Neural cell (in vitro differentiated cells): Measurements from ENCODE around the gene SYNJ1.

Source experiments
- CTCF ChIP-seq: fragments of 450-650 bp; IDR thresholded peaks from 2 replicates; pipeline ENCODE4 v1.5.1; 2014; ENCODE audit warnings: antibody characterized with exemption, mild to moderate bottlenecking, moderate library complexity; ENCODE audit not compliant: poor library complexity, severe bottlenecking
- EP300 ChIP-seq: fragments of 450-650 bp; conservative IDR thresholded peaks from 2 replicates; pipeline ENCODE4 v1.6.1; 2014; ENCODE audit warnings: antibody characterized with exemption, mild to moderate bottlenecking, moderate library complexity; ENCODE audit not compliant: poor library complexity, severe bottlenecking
- TAF1 ChIP-seq: IDR thresholded peaks from 2 replicates; pipeline ENCODE4 v1.6.1; 2012; ENCODE audit warnings: low read depth

GRCh38 chr21:32712043-32712442 lies 15.8 kb downstream of the SYNJ1 start:
- TF ChIP-seq CTCF = no peak
- no peak for TF ChIP-seq TAF1
- no peak for TF ChIP-seq EP300
